Breast epithelium (tissue), 3 donors: Measurements from ENCODE around the gene ZNF408.

ENCODE experiments used
- POLR2A ChIP-seq: fragments of 450-650 bp; IDR thresholded peaks from one replicate; pipeline ENCODE4 v1.6.1; 2016; ENCODE audit warnings: antibody characterized with exemption, mild to moderate bottlenecking, moderate library complexity
- TF ChIP-seq, protein P1 (sequence below), 3 donors: fragments of 450-650 bp; IDR thresholded peaks; one replicate each; pipeline ENCODE4 v1.5.1; 2016 to 2017; ENCODE audit warnings: antibody characterized with exemption in 3 of 3, mild to moderate bottlenecking in 3 of 3, moderate library complexity in 3 of 3

DNA sequence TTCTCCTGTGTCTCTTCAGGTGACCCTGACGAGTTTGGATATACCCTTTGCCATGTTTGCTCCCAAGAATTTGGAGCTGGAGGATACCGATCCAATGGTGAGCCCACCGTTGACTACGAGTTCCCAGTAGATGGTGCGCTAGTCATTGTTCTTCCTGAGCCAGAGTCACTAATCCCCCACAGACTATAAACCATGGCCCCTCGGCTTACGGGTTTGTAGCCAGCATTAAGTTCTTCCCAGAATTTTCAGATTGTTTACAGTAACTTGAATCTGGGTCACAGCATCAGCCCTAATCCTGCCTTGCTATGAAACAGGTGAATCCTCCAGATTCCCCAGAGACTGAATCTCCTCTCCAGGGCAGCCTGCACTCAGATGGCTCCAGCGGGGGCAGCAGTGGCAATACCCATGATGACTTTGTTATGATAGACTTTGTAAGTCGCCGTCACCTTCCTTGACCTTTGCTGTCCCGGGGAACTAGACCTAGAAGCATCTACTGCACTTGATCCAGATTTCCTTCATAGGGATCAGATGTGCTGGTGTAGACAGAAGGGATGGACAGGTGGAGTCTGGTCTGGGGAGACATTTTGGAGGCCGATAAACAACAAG is 32.2 kb upstream of the ZNF408 start:
- TF ChIP-seq, protein P1, sequence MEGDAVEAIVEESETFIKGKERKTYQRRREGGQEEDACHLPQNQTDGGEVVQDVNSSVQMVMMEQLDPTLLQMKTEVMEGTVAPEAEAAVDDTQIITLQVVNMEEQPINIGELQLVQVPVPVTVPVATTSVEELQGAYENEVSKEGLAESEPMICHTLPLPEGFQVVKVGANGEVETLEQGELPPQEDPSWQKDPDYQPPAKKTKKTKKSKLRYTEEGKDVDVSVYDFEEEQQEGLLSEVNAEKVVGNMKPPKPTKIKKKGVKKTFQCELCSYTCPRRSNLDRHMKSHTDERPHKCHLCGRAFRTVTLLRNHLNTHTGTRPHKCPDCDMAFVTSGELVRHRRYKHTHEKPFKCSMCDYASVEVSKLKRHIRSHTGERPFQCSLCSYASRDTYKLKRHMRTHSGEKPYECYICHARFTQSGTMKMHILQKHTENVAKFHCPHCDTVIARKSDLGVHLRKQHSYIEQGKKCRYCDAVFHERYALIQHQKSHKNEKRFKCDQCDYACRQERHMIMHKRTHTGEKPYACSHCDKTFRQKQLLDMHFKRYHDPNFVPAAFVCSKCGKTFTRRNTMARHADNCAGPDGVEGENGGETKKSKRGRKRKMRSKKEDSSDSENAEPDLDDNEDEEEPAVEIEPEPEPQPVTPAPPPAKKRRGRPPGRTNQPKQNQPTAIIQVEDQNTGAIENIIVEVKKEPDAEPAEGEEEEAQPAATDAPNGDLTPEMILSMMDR (IDR thresholded peaks at IDR 0.05) = no peak
- no peak for TF ChIP-seq POLR2A
